KG1 (cell line): ENCODE measurements around the gene LRWD1.
"Not testable (repeated sequence)": the region's sequence is repeated elsewhere in the genome, so short reads cannot be mapped to it uniquely, and the experiment has no call there.

Experiments
- DNase-seq: peaks from one replicate; lab custom pipeline; 2025; lab: John Stamatoyannopoulos, UW

LRWD1 gene

GRCh38 chr7:102498321-102498720, 33.5 kb downstream of the LRWD1 start:
- DNase-seq = not testable (repeated sequence)

- not testable (repeated sequence) for DNase-seq
Observed at GRCh38 chr7:102503141-102503540, 38.4 kb downstream of the LRWD1 start.

GRCh38 chr7:102505298-102506185, 40.8 kb downstream of the LRWD1 start:
- DNase-seq = not testable (repeated sequence)

- DNase-seq = not testable (repeated sequence)
Observed at GRCh38 chr7:102507410-102508088, 42.8 kb downstream of the LRWD1 start.

- not testable (repeated sequence) for DNase-seq
Observed at GRCh38 chr7:102510575-102510974, 45.8 kb downstream of the LRWD1 start.

GRCh38 chr7:102511860-102512522, 47.2 kb downstream of the LRWD1 start:
- not testable (repeated sequence) for DNase-seq

- DNase-seq = not testable (repeated sequence)
Observed at GRCh38 chr7:102512642-102513221, 47.9 kb downstream of the LRWD1 start.

- DNase-seq = not testable (repeated sequence)
Observed at GRCh38 chr7:102514881-102515721, 50.3 kb downstream of the LRWD1 start.

- not testable (repeated sequence) for DNase-seq
Observed at GRCh38 chr7:102515889-102516288, 51.1 kb downstream of the LRWD1 start.

- not testable (repeated sequence) for DNase-seq
Observed at GRCh38 chr7:102516951-102517350, 52.2 kb downstream of the LRWD1 start.

- not testable (repeated sequence) for DNase-seq
Observed at GRCh38 chr7:102517550-102518147, 52.9 kb downstream of the LRWD1 start, which contains the start of gene RASA4B. RASA4B (minus strand) TSS chr7:102517777; CDS start chr7:102517710, 67 bp downstream.

GRCh38 chr7:102520797-102521196, 56.0 kb downstream of the LRWD1 start:
- DNase-seq = not testable (repeated sequence)
